ENCODE data around the gene DOCK6.
A peak's percentile ranks its signal among the peaks of the same experiment; 100 is the strongest.

The DOCK6 gene

DNA sequence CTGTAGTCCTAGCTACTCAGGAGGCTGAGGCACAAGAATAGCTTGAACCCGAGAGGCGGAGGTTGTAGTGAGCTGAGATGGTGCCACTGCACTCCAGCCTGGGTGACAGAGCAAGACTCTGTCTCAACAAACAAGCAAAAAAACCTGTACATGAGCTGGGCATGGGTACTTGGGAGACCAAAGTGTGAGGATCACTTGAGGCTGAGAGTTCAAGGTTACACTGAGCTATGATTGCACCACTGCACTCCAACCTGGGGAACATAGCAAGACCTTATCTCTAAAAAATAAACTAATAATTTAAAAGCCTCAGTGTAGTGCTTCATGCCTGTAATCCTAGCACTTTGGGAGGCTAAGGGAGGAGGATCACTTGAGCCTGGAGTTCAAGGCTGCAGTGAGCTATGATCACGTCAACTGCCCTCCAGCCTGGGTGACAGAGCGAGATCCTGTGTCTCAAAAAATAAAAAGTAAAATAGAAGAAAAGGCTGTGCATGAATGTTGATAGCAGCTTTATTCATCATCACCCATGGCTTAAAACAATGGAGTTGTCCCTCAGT lies 12.3 kb upstream of the DOCK6 start:
- no peak for DNase-seq

DNA sequence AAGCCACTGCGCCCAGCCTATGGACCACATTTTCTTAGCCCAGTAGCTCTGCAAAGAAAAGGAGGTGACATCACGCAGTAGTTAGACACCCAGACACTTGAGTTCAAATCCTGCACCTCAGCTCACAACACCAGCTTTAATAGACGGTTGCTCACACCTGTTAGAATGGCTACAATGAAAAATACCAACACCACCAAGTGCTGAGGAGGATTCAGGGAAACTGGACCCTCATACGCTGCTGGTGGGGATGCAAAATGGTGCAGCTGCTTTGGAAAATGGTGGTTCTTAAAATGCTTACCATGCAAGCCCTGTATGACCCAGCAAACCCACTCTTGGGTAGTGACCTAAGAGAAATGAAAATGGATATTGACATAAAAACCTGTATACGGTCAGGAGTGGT lies 11.7 kb upstream of the DOCK6 start:
- DNase-seq = no peak

GRCh38 chr19:11273296-11273695 lies 11.0 kb upstream of the DOCK6 start:
- no peak for DNase-seq

- no peak for DNase-seq
Measured at GRCh38 chr19:11269408-11269807, 7.1 kb upstream of the DOCK6 start.

DNA sequence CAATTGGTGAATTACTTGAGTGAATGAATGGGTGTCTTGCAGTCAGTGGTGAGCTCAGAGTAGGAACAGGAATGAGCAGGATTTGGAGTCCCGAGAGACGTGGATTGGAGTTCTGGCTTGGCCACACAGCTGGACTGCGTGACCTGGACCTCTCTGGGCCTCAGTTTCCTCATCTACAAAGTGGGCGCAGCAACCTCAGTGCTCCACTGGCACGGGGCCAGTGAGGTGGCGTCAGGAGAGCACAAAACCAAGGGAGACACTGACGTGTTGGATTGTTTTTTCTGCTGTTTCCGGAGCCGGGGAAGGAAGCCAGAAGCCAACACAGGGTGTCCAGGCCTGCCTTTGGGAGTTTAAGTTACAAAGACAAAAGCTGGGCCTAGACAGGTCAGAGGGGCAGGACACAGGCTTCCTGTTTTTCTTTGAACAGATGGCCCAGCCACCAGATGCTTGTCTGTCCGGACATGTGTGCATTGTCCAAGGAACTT lies 6.5 kb upstream of the DOCK6 start:
- DNase-seq = no peak

- no peak for DNase-seq
Measured at GRCh38 chr19:11267316-11268085, 5.2 kb upstream of the DOCK6 start.

GRCh38 chr19:11265785-11266236 lies 3.5 kb upstream of the DOCK6 start:
- peak in 2 of 3 experiments; percentile 50 to 66 for DNase-seq

GRCh38 chr19:11265177-11265784 lies 3.0 kb upstream of the DOCK6 start:
- DNase-seq = no peak

- DNase-seq = no peak
Measured at GRCh38 chr19:11264452-11265176, 2.3 kb upstream of the DOCK6 start.

- DNase-seq = no peak
Measured at GRCh38 chr19:11263726-11264125, 1.4 kb upstream of the DOCK6 start.

GRCh38 chr19:11261431-11261970 lies 823 bp downstream of the DOCK6 start:
- DNase-seq = peak in 1 of 3 experiments; percentile 38

GRCh38 chr19:11260996-11261395 lies 1.3 kb downstream of the DOCK6 start:
- DNase-seq = no peak

- no peak for DNase-seq
Measured at GRCh38 chr19:11257846-11258380, 4.4 kb downstream of the DOCK6 start.

DNA sequence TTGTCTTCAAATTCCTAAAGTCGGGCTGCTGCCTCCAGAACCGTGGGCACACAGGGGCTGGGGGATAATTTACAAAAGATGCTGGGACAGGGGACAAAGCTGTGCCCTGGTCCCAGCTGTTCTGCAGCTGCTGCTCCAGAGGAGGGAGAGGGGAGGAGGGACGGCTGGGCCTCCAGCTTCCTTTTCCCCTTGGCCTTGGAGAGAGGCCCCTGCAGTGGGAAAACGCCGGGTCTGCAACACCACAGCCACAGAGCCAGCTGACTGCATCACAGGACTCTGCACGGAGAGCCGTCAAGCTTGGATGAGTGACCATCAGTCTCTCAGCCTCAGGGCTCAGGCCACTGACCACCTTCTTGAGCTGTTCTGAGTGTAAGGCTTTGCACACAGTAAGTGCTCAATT lies 6.1 kb downstream of the DOCK6 start:
- DNase-seq = no peak

DNA sequence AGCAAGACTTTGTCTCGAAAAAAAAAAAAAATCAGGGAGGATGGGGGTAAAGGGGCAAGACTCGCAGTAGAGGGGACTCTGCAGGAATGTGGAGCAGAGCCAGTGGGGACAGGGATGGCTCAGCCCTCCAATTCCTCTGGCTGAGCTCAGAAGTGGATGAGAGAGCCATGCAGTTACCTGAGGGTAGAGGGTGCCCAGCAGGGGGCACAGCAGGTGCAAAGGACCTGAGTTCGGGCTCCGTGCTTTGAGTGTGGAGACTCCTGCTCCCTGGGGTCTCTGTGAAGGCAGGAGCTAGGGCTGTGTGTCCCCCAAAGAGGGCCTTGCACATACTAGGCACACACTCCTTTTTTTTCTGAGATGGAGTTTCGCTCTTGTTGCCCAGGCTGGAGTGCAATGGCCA lies 7.7 kb downstream of the DOCK6 start:
- DNase-seq = peak in 1 of 3 experiments; percentile 13

- DNase-seq = no peak
Measured at GRCh38 chr19:11252665-11253355, 9.5 kb downstream of the DOCK6 start.

DNA sequence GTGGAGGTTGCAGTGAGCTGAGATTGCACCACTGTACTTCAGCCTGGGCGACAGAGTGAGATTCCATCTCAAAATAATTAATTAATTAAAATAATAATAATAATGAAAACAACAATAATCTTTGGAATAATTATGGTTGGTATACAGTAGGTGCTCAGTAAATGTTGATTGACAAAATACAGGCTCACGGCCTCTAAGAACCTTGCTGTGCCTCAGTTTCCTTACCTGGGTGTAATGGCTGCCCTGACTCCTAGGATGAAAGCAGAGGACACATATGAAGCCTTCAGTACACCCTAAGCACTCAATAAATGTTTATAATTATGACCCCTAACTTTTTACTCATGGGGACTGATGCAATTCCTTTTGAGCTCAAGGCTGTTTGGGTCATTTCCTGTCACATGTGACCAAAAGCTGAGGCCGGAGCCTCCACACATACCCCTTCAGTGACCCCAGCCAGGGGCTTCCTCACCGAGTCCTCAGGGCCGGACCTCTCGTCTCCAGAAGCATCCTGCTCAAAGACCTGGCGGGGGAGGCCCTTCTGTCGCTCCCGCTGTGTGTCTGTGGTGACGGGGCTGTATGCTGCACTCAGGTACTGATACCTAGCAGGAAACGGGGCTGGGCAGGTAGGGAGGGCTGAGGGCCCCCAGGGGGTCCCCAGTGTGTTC lies 10.5 kb downstream of the DOCK6 start:
- no peak for DNase-seq

DNA sequence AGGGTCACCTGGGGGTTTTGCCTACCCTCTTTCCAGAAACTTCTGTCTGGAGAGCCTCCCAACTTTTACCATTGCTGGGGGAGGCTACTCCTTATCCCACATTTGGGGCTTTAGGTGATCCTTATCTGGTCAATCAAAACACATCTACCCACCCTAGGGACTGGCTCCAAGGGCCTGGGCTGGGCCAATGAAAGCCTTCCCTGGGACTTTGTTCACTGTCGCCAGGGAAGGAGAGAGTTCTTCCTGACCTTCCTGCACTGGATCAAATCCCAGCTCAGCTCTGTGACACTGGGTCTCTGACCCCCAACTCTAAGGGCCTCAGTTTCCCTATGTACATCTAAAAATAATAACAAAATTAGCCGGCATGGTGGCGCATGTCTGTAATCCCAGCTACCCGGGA lies 11.1 kb downstream of the DOCK6 start:
- DNase-seq = no peak

- DNase-seq = no peak
Measured at GRCh38 chr19:11248852-11249251, 13.5 kb downstream of the DOCK6 start.

DNA sequence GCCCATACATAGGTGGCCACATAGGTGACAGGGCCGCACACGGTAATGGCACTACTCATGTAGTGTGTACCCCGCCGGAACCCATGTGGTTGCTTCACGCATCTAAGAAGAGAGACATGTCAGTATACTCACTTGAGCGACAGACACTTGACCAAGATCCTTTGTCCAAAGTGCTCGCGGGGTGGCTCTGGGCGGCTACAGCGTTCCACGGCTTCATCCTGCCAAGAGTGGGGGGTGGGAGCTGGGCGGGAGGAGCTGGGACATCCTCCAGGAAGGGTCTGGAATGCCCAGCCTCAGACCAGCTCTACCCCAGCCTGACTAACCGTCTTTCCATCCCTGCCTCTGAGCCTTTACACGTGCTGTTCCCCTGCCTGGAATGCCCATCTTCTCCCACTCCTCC lies 14.4 kb downstream of the DOCK6 start:
- DNase-seq = no peak

- no peak for DNase-seq
Measured at GRCh38 chr19:11247391-11247790, 14.9 kb downstream of the DOCK6 start.

DNA sequence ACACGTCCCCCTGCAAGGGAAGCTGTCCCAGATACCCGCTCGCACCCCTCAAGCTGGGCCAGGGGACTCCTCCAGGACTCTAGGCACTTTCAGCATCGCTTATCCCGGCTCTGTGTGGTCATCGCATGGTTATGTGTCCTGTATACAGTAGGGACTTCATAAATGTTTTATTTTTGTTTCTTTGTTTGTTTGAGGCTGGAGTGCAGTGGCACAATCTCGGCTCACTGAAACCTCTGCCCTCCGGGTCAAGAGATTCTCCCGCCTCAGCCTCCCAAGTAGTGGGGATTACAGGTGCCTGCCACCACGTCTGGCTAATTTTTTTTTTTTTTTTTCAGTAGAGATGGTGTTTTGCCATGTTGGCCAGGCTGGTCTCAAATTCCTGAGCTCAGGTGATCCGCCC lies 15.4 kb downstream of the DOCK6 start:
- DNase-seq = no peak

Measured in NCI-H1417 (cell line).